HepG2 (cell line): ENCODE results near the gene HTRA1. TPM values are rescaled to one million over a fixed set of nuclear protein-coding genes. Genes with fewer than 3 reads are reported as not detected.

Experiments used
- ATAC-seq: fragments of 200-7000 bp; cut with Tn5 transposase; 3 replicates; pipeline ENCODE4 v1.9.1; 2020; ENCODE audit warnings: mild to moderate bottlenecking, moderate library complexity
- BruUV-seq: library from RNA; stranded (reverse); fragments of 400-500 nt; replicated peaks from 2 replicates; lab custom pipeline; 2021; lab: Mats Ljungman, UMichigan
- CTCF ChIA-PET: fragments of 300-600 bp; formaldehyde crosslinking; extraction: SDS; loops from one replicate; lab custom pipeline; 2021; ENCODE audit warnings: low total read pairs, inconsistent platforms, low intra/inter-chr PET ratio; lab: Yijun Ruan, JAX
- POLR2A ChIA-PET: fragments of 350-600 bp; sonication (Branson Sonifier 250); formaldehyde crosslinking; loops from one replicate; lab custom pipeline; 2020; ENCODE audit warnings: antibody characterized with exemption, inconsistent platforms; lab: Yijun Ruan, JAX
- DNase-seq: peaks from one replicate; pipeline ENCODE4 v3.0.0-alpha.2; 2015; ENCODE audit warnings: low spot score
- FAIRE-seq: peaks from 3 replicates; lab custom pipeline; 2011; peaks lifted over from hg19 to GRCh38; lab: Jason Lieb, UNC
- H2AFZ ChIP-seq: one replicate; pipeline ENCODE4 v1.6.1; 2011; ENCODE audit warnings: low read length, inconsistent platforms
- H3K27ac ChIP-seq: fragments of 300-600 bp; 3 replicates; pipeline ENCODE4 v1.8.0; 2011; ENCODE audit warnings: mixed run types, mild to moderate bottlenecking, mixed read lengths, low read length, inconsistent platforms; ENCODE audit not compliant: insufficient read depth; ENCODE audit errors: extremely low read length
- H3K27me3 ChIP-seq, 2 experiments: fragments of 200-600 bp in 1 of 2; 2 replicates in 1 of 2; 3 replicates in 1 of 2; pipeline versions ENCODE4 v1.6.0 to v1.8.0; 2011; ENCODE audit warnings: low read length in 2 of 2, mild to moderate bottlenecking in 2 of 2, moderate library complexity in 2 of 2, inconsistent platforms in 1 of 2; ENCODE audit not compliant: insufficient read depth in 2 of 2, control insufficient read depth in 1 of 2
- H3K36me3 ChIP-seq, 2 experiments: fragments of 200-600 bp in 1 of 2; replicated peaks in 1 of 2; 2 replicates in 1 of 2; 3 replicates in 1 of 2; pipeline versions ENCODE4 v1.5.1 to v1.8.0; 2011; ENCODE audit warnings: low read length in 2 of 2, inconsistent platforms in 1 of 2; ENCODE audit not compliant: insufficient read depth in 2 of 2, control insufficient read depth in 1 of 2
- H3K4me1 ChIP-seq: 2 replicates; pipeline ENCODE4 v1.5.1; 2012; ENCODE audit warnings: low read length, inconsistent platforms; ENCODE audit not compliant: insufficient read depth
- H3K4me2 ChIP-seq: 2 replicates; pipeline ENCODE4 v1.6.0; 2011; ENCODE audit warnings: low read depth, low read length, inconsistent platforms
- H3K4me3 ChIP-seq, 3 experiments: fragments of 200-600 bp in 1 of 3; sonication (generic), shearing (Covaris generic) in 1 of 3; replicated peaks in 1 of 3; 2 replicates each; pipeline ENCODE4 v1.5.1; 2011 to 2016; ENCODE audit warnings: low read length in 3 of 3, inconsistent platforms in 2 of 3, low read depth in 2 of 3, mild to moderate bottlenecking in 2 of 3, control low read depth in 1 of 3, mixed read lengths in 1 of 3; ENCODE audit not compliant: insufficient read depth in 1 of 3
- H3K79me2 ChIP-seq: one replicate; pipeline ENCODE4 v1.6.1; 2011; ENCODE audit warnings: low read length, inconsistent platforms; ENCODE audit not compliant: insufficient read depth
- H3K9ac ChIP-seq: 2 replicates; pipeline ENCODE4 v1.6.0; 2011; ENCODE audit warnings: mild to moderate bottlenecking, low read depth, low read length, inconsistent platforms; ENCODE audit not compliant: insufficient read depth
- H3K9me3 ChIP-seq: 2 replicates; pipeline ENCODE4 v1.5.1; 2012; ENCODE audit warnings: mild to moderate bottlenecking, low read length
- H4K20me1 ChIP-seq: 2 replicates; pipeline ENCODE4 v1.6.0; 2011; ENCODE audit warnings: inconsistent platforms, mild to moderate bottlenecking, low read length, moderate library complexity; ENCODE audit not compliant: insufficient read depth
- BCLAF1 ChIP-seq: fragments of 450-650 bp; IDR thresholded peaks from 2 replicates; pipeline ENCODE4 v1.6.1; 2017; ENCODE audit warnings: mild to moderate bottlenecking
- DNMT1 ChIP-seq: sonication (generic); formaldehyde crosslinking; IDR thresholded peaks from 2 replicates; pipeline ENCODE4 v1.5.1; 2020; ENCODE audit warnings: mild to moderate bottlenecking, missing genetic modification reagents
- GATA4 ChIP-seq: sonication (generic); IDR thresholded peaks from 2 replicates; pipeline ENCODE4 v1.6.1; 2016; ENCODE audit warnings: antibody characterized with exemption, low read depth, borderline replicate concordance
- JUN ChIP-seq: sonication (generic); formaldehyde crosslinking; IDR thresholded peaks from 2 replicates; pipeline ENCODE4 v1.4.0; 2020; ENCODE audit warnings: mild to moderate bottlenecking, missing genetic modification reagents
- MAF1 ChIP-seq: sonication (generic); formaldehyde crosslinking; IDR thresholded peaks from 2 replicates; pipeline ENCODE4 v1.5.0; 2020; ENCODE audit warnings: missing genetic modification reagents, borderline replicate concordance
- NBN ChIP-seq: fragments of 450-650 bp; conservative IDR thresholded peaks from 2 replicates; pipeline ENCODE4 v1.6.1; 2017
- PTBP1 ChIP-seq: fragments of 200-400 bp; formaldehyde crosslinking; IDR thresholded peaks from 2 replicates; pipeline ENCODE4 v1.6.1; 2018; ENCODE audit warnings: low read length, low read depth; ENCODE audit not compliant: poor library complexity, severe bottlenecking
- SAP130 ChIP-seq: IDR thresholded peaks from 2 replicates; pipeline ENCODE4 v1.6.1; 2016; ENCODE audit warnings: low read depth
- TFDP1 ChIP-seq: IDR thresholded peaks from 2 replicates; pipeline ENCODE4 v1.6.1; 2016; ENCODE audit warnings: missing compliant biosample characterization, missing genetic modification reagents, borderline replicate concordance
- TIGD3 ChIP-seq: sonication (generic); formaldehyde crosslinking; IDR thresholded peaks from 2 replicates; pipeline ENCODE4 v1.5.1; 2020; ENCODE audit warnings: mild to moderate bottlenecking, missing genetic modification reagents, borderline replicate concordance
- ZNF781 ChIP-seq: sonication (generic); formaldehyde crosslinking; IDR thresholded peaks from 2 replicates; pipeline ENCODE4 v1.5.1; 2020; ENCODE audit warnings: borderline replicate concordance, mild to moderate bottlenecking, missing genetic modification reagents; ENCODE audit errors: not compliant biosample characterization
- WGBS: methylation state at CpG from one replicate; pipeline ENCODE4 v1.1.6; 2017; ENCODE audit warnings: low lambda C conversion rate; 5-methylcytosine and 5-hydroxymethylcytosine counted together
- in situ Hi-C: cut with HindIII; loops from 2 replicates; pipeline ENCODE4 v1.10.0; 2017; ENCODE audit warnings: low pct_unique_long_range_greater_than_20kb; ENCODE audit not compliant: extremely low pct_ligation_motif_present
- intact Hi-C: fragments of 100-400 bp; cut with micrococcal nuclease; formaldehyde crosslinking; loops from one replicate; pipeline ENCODE4 v1.10.0; 2022; ENCODE audit not compliant: unreplicated experiment
- polyA plus RNA-seq, 8 experiments: library from polyadenylated mRNA; depleted of rRNA in 3 of 8; stranded (reverse) in 7 of 8; unstranded in 1 of 8; fragments of >200 nt; fragmentation: Illumina TruSeq in 4 of 8; extraction: Trizol in 4 of 8; gene quantifications; 2 replicates each; pipeline versions ENCODE4 v1.2.1 to v1.2.3, GENCODE V29; 2011 to 2016; ENCODE audit warnings: low read depth in 4 of 8, missing spikeins in 1 of 8, mixed read lengths in 1 of 8; ENCODE audit not compliant: insufficient read depth in 1 of 8
- total RNA-seq, 5 experiments: library from RNA; depleted of rRNA; stranded (reverse); fragments of >200 nt; fragmentation: Illumina TruSeq; extraction: Trizol; gene quantifications; 2 replicates each; pipeline ENCODE4 v1.2.3, GENCODE V29; 2016; ENCODE audit warnings: low read depth in 1 of 5

Gene HTRA1
- total and polyA plus RNA-seq, 2 of the 13 experiments (the other 11 are each of a cell fraction or from before 2014, with no cell fraction given): 0.11 to 0.40 TPM

GRCh38 chr10:122481296-122482056 is 20.1 kb downstream of the HTRA1 start:
- intact Hi-C loops: no loop called here

GRCh38 chr10:122484276-122485060 is 23.1 kb downstream of the HTRA1 start:
- Histone ChIP-seq H2AFZ (no peak overlapping the region), H3K79me2 (no peaks in the 10 kb centered on the region), H3K27me3 (peaks cover 1 to 41% of the 10 kb centered on the region in 2 experiments; a peak in 4 of 5 replicates), H3K9ac (no peak overlapping the region), H3K27ac (no peak overlapping the region), H3K4me3 (no peak overlapping the region), H3K4me2 (no peak overlapping the region), H3K4me1 (no peaks in the 10 kb centered on the region), H3K36me3 (no peaks in the 10 kb centered on the region), H3K9me3 (no peaks in the 10 kb centered on the region), H4K20me1 (no peaks in the 10 kb centered on the region)
- BruUV-seq: no TSS peak
- 35% methylated on average over 8 of the region's 11 CpGs for WGBS
- ATAC-seq: no peak; the same call in 1 of the 3 replicates
- POLR2A ChIA-PET: no interaction called here
- intact Hi-C loops: no loop called here
- in situ Hi-C loops: no loop called here
- CTCF ChIA-PET: no interaction called here
- no peak for FAIRE-seq
- no peak for DNase-seq
- TF ChIP-seq ZNF781 (CRISPR knock-in tag) (no peak), SAP130 (CRISPR knock-in tag) (no peak), GATA4 (no peak), PTBP1 (no peak), NBN (no peak), BCLAF1 (no peak), TIGD3 (CRISPR knock-in tag) (no peak), TFDP1 (no peak)

More at GRCh38 chr10:122481296-122482056, 20.1 kb downstream of the HTRA1 start:
- POLR2A ChIA-PET: no interaction called here
- Histone ChIP-seq H3K27ac (no peak overlapping the region), H4K20me1 (no peaks in the 10 kb centered on the region), H3K79me2 (no peaks in the 10 kb centered on the region), H3K4me2 (no peak overlapping the region), H2AFZ (no peak overlapping the region), H3K4me1 (0 out of 2 replicates have a peak, but pooled peaks cover under 1% of the 10 kb centered on the region), H3K4me3 (no peak overlapping the region), H3K36me3 (no peaks in the 10 kb centered on the region), H3K9ac (no peak overlapping the region)
- DNase-seq: no peak
- CTCF ChIA-PET: no interaction called here
- no peak for TF ChIP-seq DNMT1 (CRISPR knock-in tag)
- no peak for TF ChIP-seq MAF1
- no peak for TF ChIP-seq JUN
- TF ChIP-seq, all 625 proteins: peak for 0
- Histone ChIP-seq H3K27me3 (peaks cover 3 to 29% of the 10 kb centered on the region in 2 experiments; a peak in 4 of 5 replicates), H3K9me3 (no peaks in the 10 kb centered on the region)
- 14% methylated on average over 5 of the region's 6 CpGs for WGBS
- in situ Hi-C loops: no loop called here
- ATAC-seq (no peak), FAIRE-seq (no peak)
- BruUV-seq: no TSS peak
